ENCODE data around the gene LOXL3. TPM values are rescaled to one million over a fixed set of nuclear protein-coding genes. Genes with fewer than 3 reads are reported as not detected.

Gene LOXL3
- polyA plus RNA-seq, 1 donor from 2014 or later = 20.1 TPM

- Histone ChIP-seq H3K4me3 (ENCODE audit: low read length) (no peak overlapping the region), H3K9me2 (ENCODE audit: insufficient read depth, low read length) (no peaks in the 10 kb centered on the region), H4K20me1 (ENCODE audit: insufficient read depth) (no peaks in the 10 kb centered on the region), H3K79me2 (replicated peaks; ENCODE audit: insufficient read depth, low read length) (no peaks in the 10 kb centered on the region), H3K4me2 (ENCODE audit: low read length) (no peak overlapping the region), H3K9ac (ENCODE audit: low read length) (no peak overlapping the region), H3K27me3 (ENCODE audit: insufficient read depth, low read depth, low read length) (no peaks in the 10 kb centered on the region), H3K27ac (ENCODE audit: low read length) (no peak overlapping the region), H3K36me3 (ENCODE audit: insufficient read depth, low read length) (no peaks in the 10 kb centered on the region), H3K9me3 (ENCODE audit: low read length) (no peaks in the 10 kb centered on the region), H2AFZ (ENCODE audit: low read depth, low read length) (no peak overlapping the region), H3F3A (ENCODE audit: insufficient read depth, low read length, poor library complexity, severe bottlenecking) (no peaks in the 10 kb centered on the region)
- TF ChIP-seq TAF1 (IDR thresholded peaks at IDR 0.05; ENCODE audit: low read depth) = no peak
- no peak for TF ChIP-seq EZH2 (IDR thresholded peaks at IDR 0.05; ENCODE audit: borderline replicate concordance, insufficient read depth, low read length, poor library complexity, severe bottlenecking)
- no peak for TF ChIP-seq POLR2AphosphoS5 (IDR thresholded peaks at IDR 0.05)
- no peak for TF ChIP-seq REST (IDR thresholded peaks at IDR 0.05; ENCODE audit: borderline replicate concordance)
- TF ChIP-seq RAD21 (conservative IDR thresholded peaks at IDR 0.05) = no peak
- TF ChIP-seq EP300 (conservative IDR thresholded peaks at IDR 0.05; ENCODE audit: poor library complexity, severe bottlenecking) = no peak
- no peak for TF ChIP-seq SMC3 (conservative IDR thresholded peaks at IDR 0.05; ENCODE audit: poor library complexity)
- TF ChIP-seq MXI1 (conservative IDR thresholded peaks at IDR 0.05; ENCODE audit: poor library complexity, severe bottlenecking) = no peak
- TF ChIP-seq, protein P1, sequence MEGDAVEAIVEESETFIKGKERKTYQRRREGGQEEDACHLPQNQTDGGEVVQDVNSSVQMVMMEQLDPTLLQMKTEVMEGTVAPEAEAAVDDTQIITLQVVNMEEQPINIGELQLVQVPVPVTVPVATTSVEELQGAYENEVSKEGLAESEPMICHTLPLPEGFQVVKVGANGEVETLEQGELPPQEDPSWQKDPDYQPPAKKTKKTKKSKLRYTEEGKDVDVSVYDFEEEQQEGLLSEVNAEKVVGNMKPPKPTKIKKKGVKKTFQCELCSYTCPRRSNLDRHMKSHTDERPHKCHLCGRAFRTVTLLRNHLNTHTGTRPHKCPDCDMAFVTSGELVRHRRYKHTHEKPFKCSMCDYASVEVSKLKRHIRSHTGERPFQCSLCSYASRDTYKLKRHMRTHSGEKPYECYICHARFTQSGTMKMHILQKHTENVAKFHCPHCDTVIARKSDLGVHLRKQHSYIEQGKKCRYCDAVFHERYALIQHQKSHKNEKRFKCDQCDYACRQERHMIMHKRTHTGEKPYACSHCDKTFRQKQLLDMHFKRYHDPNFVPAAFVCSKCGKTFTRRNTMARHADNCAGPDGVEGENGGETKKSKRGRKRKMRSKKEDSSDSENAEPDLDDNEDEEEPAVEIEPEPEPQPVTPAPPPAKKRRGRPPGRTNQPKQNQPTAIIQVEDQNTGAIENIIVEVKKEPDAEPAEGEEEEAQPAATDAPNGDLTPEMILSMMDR (IDR thresholded peaks at IDR 0.05; ENCODE audit: poor library complexity, severe bottlenecking) = no peak
Measured at GRCh38 chr2:74573747-74574562, 20.2 kb upstream of the LOXL3 start.

DNA sequence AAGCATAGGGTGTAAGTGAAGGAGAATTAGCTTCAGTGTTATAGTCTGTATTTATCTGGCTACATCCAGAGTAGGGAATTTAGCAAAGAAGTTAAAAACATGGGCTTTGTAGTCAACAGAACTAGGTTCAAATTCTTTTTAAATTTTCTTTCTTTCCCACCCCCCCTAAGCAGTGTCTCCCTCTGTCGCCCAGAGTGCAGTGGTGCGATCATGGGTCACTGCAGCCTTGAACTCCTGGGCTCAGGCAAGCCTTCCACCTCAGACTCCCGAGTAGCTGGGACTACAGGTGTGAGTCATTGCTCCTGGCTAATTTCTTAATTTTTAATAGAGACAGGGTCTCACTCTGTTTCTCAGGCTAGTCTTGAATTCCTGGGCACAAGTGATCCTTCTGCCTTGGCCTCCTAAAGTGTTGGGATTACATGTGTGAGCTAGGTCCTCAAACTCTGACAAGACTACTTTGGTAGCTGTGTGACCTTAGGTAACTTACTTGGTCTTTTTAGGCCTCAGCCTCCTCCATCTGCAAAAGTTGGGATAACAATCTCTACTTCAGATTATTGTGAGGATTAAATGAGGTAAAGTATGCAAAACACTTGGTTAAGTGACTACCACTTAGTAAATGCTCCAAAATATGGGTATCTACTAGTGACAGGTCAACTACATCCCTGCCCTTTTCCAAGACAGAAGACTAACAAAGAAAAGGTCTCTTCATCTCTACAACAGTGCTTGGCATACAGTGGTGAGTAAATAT is 18.6 kb upstream of the LOXL3 start:
- Histone ChIP-seq H3K27ac (ENCODE audit: low read length) (no peak overlapping the region), H3K27me3 (ENCODE audit: insufficient read depth, low read depth, low read length) (no peaks in the 10 kb centered on the region), H2AFZ (ENCODE audit: low read depth, low read length) (no peak overlapping the region), H3K36me3 (ENCODE audit: insufficient read depth, low read length) (no peaks in the 10 kb centered on the region), H3K4me2 (ENCODE audit: low read length) (no peak overlapping the region), H3K9ac (ENCODE audit: low read length) (no peak overlapping the region), H4K20me1 (ENCODE audit: insufficient read depth) (no peaks in the 10 kb centered on the region), H3K9me2 (ENCODE audit: insufficient read depth, low read length) (no peaks in the 10 kb centered on the region), H3K4me3 (ENCODE audit: low read length) (no peak overlapping the region), H3K79me2 (replicated peaks; ENCODE audit: insufficient read depth, low read length) (no peaks in the 10 kb centered on the region), H3K9me3 (ENCODE audit: low read length) (no peaks in the 10 kb centered on the region), H3F3A (ENCODE audit: insufficient read depth, low read length, poor library complexity, severe bottlenecking) (no peaks in the 10 kb centered on the region)
- TF ChIP-seq POLR2AphosphoS5 (IDR thresholded peaks at IDR 0.05) (no peak), RAD21 (conservative IDR thresholded peaks at IDR 0.05) (no peak), EP300 (conservative IDR thresholded peaks at IDR 0.05; ENCODE audit: poor library complexity, severe bottlenecking) (no peak), MXI1 (conservative IDR thresholded peaks at IDR 0.05; ENCODE audit: poor library complexity, severe bottlenecking) (no peak), TAF1 (IDR thresholded peaks at IDR 0.05; ENCODE audit: low read depth) (no peak), REST (IDR thresholded peaks at IDR 0.05; ENCODE audit: borderline replicate concordance) (no peak), EZH2 (IDR thresholded peaks at IDR 0.05; ENCODE audit: borderline replicate concordance, insufficient read depth, low read length, poor library complexity, severe bottlenecking) (no peak), SMC3 (conservative IDR thresholded peaks at IDR 0.05; ENCODE audit: poor library complexity) (no peak)
- TF ChIP-seq, protein P1 (IDR thresholded peaks at IDR 0.05; ENCODE audit: poor library complexity, severe bottlenecking) = no peak
